Measurements from ENCODE around the gene GPR137B.

GPR137B gene

DNA sequence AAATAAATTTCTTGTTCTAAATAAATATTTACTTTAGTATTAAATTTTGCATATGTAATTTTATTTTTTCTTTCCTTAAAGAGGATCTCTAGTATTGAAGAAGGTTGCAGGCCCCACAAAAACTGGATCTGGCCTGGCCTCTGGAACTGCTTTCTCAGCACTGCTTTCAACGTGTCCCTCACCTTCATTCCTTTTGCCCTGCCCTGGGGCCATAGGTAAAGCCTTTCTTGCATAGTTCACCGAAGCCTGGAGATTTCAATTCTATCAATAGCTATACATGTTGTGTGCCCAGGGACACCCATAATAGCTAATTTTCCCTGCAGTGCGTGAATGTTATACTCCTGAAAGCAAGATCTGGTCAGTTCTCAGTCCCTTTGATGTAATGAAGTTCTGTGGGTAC, 12.0 kb upstream of the GPR137B start:
- Histone ChIP-seq H3K27ac (ENCODE audit: insufficient read depth, low read length, poor library complexity, severe bottlenecking) (no peak overlapping the region), H3K27me3 (replicated peaks; ENCODE audit: control insufficient read depth, insufficient read depth, low read length, poor library complexity, severe bottlenecking) (no peaks in the 10 kb centered on the region), H3K36me3 (ENCODE audit: control insufficient read depth, insufficient read depth, low read length) (no peaks in the 10 kb centered on the region), H3K4me1 (ENCODE audit: control insufficient read depth, insufficient read depth, low read length, poor library complexity, severe bottlenecking) (no peaks in the 10 kb centered on the region), H3K4me3 (ENCODE audit: insufficient read depth, low read depth, low read length, poor library complexity, severe bottlenecking) (no peak overlapping the region), H3K9me3 (ENCODE audit: control insufficient read depth, low read length) (no peaks in the 10 kb centered on the region)
- DNase-seq = no peak

DNA sequence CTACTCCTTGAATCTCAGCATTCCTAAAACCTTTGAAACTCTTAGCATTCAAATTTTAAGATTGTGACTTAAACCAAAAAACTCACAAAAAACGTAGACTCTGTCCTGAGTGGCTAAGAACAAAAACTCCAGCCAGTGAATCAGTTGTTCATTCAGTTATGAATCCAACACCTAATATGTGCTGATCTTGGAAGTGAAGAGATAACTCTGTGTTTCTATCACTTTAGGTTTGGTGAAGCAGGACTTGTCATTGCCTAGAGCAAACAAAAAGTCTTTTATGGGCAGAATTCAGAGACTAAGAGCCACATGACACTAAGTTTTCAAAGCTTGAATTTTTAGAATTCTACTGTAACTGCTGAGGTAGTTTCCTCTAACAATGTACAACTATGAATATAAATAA, 10.4 kb upstream of the GPR137B start:
- no peaks in the 10 kb centered on the region for H3K9me3 ChIP-seq (ENCODE audit: control insufficient read depth, low read length)
- H3K4me1 ChIP-seq (ENCODE audit: control insufficient read depth, insufficient read depth, low read length, poor library complexity, severe bottlenecking) = no peaks in the 10 kb centered on the region
- no peaks in the 10 kb centered on the region for H3K27me3 ChIP-seq (replicated peaks; ENCODE audit: control insufficient read depth, insufficient read depth, low read length, poor library complexity, severe bottlenecking)
- no peaks in the 10 kb centered on the region for H3K36me3 ChIP-seq (ENCODE audit: control insufficient read depth, insufficient read depth, low read length)
- H3K27ac ChIP-seq (ENCODE audit: insufficient read depth, low read length, poor library complexity, severe bottlenecking) = no peak overlapping the region
- no peak overlapping the region for H3K4me3 ChIP-seq (ENCODE audit: insufficient read depth, low read depth, low read length, poor library complexity, severe bottlenecking)
- no peak for DNase-seq

DNA sequence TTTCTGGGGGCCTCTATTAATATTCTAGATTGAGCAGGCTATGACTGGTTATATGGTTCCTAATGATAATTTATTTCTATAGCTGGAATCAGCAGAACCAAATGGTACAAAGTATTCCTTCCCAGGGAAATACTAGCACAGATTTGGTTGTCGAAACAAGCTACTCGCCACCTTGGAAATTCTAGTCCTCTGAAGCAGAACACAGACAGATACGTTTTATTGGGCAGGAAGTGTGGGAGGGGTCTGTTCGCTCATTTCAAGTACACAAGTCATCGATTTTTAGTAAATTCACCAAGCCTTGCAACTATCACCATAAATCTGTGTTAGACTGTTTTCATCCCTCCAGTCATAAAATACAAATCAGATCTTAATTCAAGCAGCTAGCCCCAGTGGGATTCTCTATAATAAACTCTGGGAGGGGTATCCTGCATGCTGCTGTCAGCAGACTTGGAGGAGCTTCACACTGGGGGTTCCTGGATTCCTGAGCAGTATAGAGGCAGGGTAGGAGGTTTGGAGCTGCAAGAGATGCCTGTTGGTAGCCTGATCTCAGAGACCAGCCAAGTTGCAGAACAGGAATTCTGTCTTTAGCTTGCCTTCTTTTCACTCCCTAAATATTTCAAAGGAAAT, 9.8 kb upstream of the GPR137B start:
- DNase-seq = no peak
- Histone ChIP-seq H3K27ac (ENCODE audit: insufficient read depth, low read length, poor library complexity, severe bottlenecking) (no peak overlapping the region), H3K9me3 (ENCODE audit: control insufficient read depth, low read length) (no peaks in the 10 kb centered on the region), H3K27me3 (replicated peaks; ENCODE audit: control insufficient read depth, insufficient read depth, low read length, poor library complexity, severe bottlenecking) (no peaks in the 10 kb centered on the region), H3K4me3 (ENCODE audit: insufficient read depth, low read depth, low read length, poor library complexity, severe bottlenecking) (no peak overlapping the region), H3K4me1 (ENCODE audit: control insufficient read depth, insufficient read depth, low read length, poor library complexity, severe bottlenecking) (no peaks in the 10 kb centered on the region), H3K36me3 (ENCODE audit: control insufficient read depth, insufficient read depth, low read length) (no peaks in the 10 kb centered on the region)

DNA sequence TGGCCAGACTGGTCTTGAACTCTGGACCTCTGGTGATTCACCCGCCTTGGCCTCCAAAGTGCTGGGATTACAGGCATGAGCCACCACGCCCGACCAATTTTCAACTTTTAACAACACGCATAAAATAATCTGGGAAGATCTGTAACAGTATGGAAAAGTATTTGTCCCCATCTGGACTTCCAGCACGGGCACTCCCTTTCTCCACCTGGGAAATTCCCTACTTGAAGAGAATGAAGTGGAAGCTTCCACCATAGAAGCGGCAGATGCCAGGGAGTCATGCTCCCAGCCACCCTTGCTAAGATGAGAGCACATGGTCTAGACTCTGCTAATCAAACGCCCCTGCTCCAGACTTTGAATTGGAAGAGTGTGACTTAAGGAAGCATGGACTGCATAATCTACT, 9.0 kb upstream of the GPR137B start:
- no peaks in the 10 kb centered on the region for H3K27me3 ChIP-seq (replicated peaks; ENCODE audit: control insufficient read depth, insufficient read depth, low read length, poor library complexity, severe bottlenecking)
- no peak for DNase-seq
- no peak overlapping the region for H3K4me3 ChIP-seq (ENCODE audit: insufficient read depth, low read depth, low read length, poor library complexity, severe bottlenecking)
- no peaks in the 10 kb centered on the region for H3K9me3 ChIP-seq (ENCODE audit: control insufficient read depth, low read length)
- H3K36me3 ChIP-seq (ENCODE audit: control insufficient read depth, insufficient read depth, low read length) = no peaks in the 10 kb centered on the region
- H3K27ac ChIP-seq (ENCODE audit: insufficient read depth, low read length, poor library complexity, severe bottlenecking) = no peak overlapping the region
- H3K4me1 ChIP-seq (ENCODE audit: control insufficient read depth, insufficient read depth, low read length, poor library complexity, severe bottlenecking) = no peaks in the 10 kb centered on the region

- no peaks in the 10 kb centered on the region for H3K27me3 ChIP-seq (replicated peaks; ENCODE audit: control insufficient read depth, insufficient read depth, low read length, poor library complexity, severe bottlenecking)
- no peaks in the 10 kb centered on the region for H3K4me1 ChIP-seq (ENCODE audit: control insufficient read depth, insufficient read depth, low read length, poor library complexity, severe bottlenecking)
- H3K4me3 ChIP-seq (ENCODE audit: insufficient read depth, low read depth, low read length, poor library complexity, severe bottlenecking) = no peak overlapping the region
- H3K36me3 ChIP-seq (ENCODE audit: control insufficient read depth, insufficient read depth, low read length) = no peaks in the 10 kb centered on the region
- H3K27ac ChIP-seq (ENCODE audit: insufficient read depth, low read length, poor library complexity, severe bottlenecking) = no peak overlapping the region
- H3K9me3 ChIP-seq (ENCODE audit: control insufficient read depth, low read length) = no peaks in the 10 kb centered on the region
- no peak for DNase-seq
These were observed 8.5 kb upstream of the GPR137B start for GRCh38 chr1:236133802-236134201.

DNA sequence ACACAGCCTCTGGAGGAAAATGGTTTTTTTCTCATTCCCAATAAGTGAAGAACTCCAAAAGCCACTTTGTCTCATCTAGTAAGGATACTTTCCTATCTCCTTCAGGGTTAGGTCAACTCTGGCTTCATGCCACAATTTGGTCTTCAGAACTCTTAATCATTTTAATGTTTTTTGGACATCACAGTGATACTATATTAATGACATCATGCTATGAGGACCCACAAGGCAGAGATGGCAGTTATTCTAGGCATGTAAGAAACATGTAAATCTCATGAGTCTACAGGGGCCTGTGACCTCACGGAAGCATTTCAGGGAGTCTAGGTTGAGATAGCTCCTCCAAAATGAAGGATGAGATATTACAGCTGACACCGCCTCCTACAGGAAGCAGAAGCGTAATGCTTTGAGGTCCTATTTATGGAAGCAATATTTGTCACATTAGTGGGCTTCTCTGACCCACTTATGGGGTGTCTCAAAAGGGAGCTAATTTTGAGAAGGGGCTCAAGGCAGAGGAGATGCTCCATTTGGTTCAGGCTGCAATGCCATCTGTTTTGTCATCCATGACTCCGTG, 5.0 kb upstream of the GPR137B start:
- no peak overlapping the region for H3K4me3 ChIP-seq (ENCODE audit: insufficient read depth, low read depth, low read length, poor library complexity, severe bottlenecking)
- H3K4me1 ChIP-seq (ENCODE audit: control insufficient read depth, insufficient read depth, low read length, poor library complexity, severe bottlenecking) = peaks cover 7% of the 10 kb centered on the region
- H3K27me3 ChIP-seq (replicated peaks; ENCODE audit: control insufficient read depth, insufficient read depth, low read length, poor library complexity, severe bottlenecking) = peaks cover 7% of the 10 kb centered on the region
- H3K36me3 ChIP-seq (ENCODE audit: control insufficient read depth, insufficient read depth, low read length) = no peaks in the 10 kb centered on the region
- no peak overlapping the region for H3K27ac ChIP-seq (ENCODE audit: insufficient read depth, low read length, poor library complexity, severe bottlenecking)
- no peak for DNase-seq
- no peaks in the 10 kb centered on the region for H3K9me3 ChIP-seq (ENCODE audit: control insufficient read depth, low read length)

GRCh38 chr1:236139495-236139894, 2.8 kb upstream of the GPR137B start:
- Histone ChIP-seq H3K27me3 (replicated peaks; ENCODE audit: control insufficient read depth, insufficient read depth, low read length, poor library complexity, severe bottlenecking) (peaks cover 7% of the 10 kb centered on the region), H3K9me3 (ENCODE audit: control insufficient read depth, low read length) (no peaks in the 10 kb centered on the region), H3K36me3 (ENCODE audit: control insufficient read depth, insufficient read depth, low read length) (no peaks in the 10 kb centered on the region), H3K4me3 (ENCODE audit: insufficient read depth, low read depth, low read length, poor library complexity, severe bottlenecking) (no peak overlapping the region), H3K4me1 (ENCODE audit: control insufficient read depth, insufficient read depth, low read length, poor library complexity, severe bottlenecking) (peaks cover 15% of the 10 kb centered on the region), H3K27ac (ENCODE audit: insufficient read depth, low read length, poor library complexity, severe bottlenecking) (no peak overlapping the region)
- DNase-seq = no peak

- Histone ChIP-seq H3K9me3 (ENCODE audit: control insufficient read depth, low read length) (no peaks in the 10 kb centered on the region), H3K27ac (ENCODE audit: insufficient read depth, low read length, poor library complexity, severe bottlenecking) (no peak overlapping the region), H3K4me3 (ENCODE audit: insufficient read depth, low read depth, low read length, poor library complexity, severe bottlenecking) (peak overlapping the region; percentile 61), H3K4me1 (ENCODE audit: control insufficient read depth, insufficient read depth, low read length, poor library complexity, severe bottlenecking) (peaks cover 15% of the 10 kb centered on the region), H3K27me3 (replicated peaks; ENCODE audit: control insufficient read depth, insufficient read depth, low read length, poor library complexity, severe bottlenecking) (peaks cover 7% of the 10 kb centered on the region), H3K36me3 (ENCODE audit: control insufficient read depth, insufficient read depth, low read length) (no peaks in the 10 kb centered on the region)
- DNase-seq = no peak
These were observed 1.5 kb upstream of the GPR137B start for GRCh38 chr1:236140705-236141446.

- peaks cover 15% of the 10 kb centered on the region for H3K4me1 ChIP-seq (ENCODE audit: control insufficient read depth, insufficient read depth, low read length, poor library complexity, severe bottlenecking)
These were observed 689 bp upstream of the GPR137B start for GRCh38 chr1:236141447-236142252.

More at GRCh38 chr1:236141447-236142252, 689 bp upstream of the GPR137B start:
- DNase-seq = no peak
- no peak overlapping the region for H3K27ac ChIP-seq (ENCODE audit: insufficient read depth, low read length, poor library complexity, severe bottlenecking)
- no peaks in the 10 kb centered on the region for H3K36me3 ChIP-seq (ENCODE audit: control insufficient read depth, insufficient read depth, low read length)
- peak overlapping the region; percentile 61 for H3K4me3 ChIP-seq (ENCODE audit: insufficient read depth, low read depth, low read length, poor library complexity, severe bottlenecking)
- no peaks in the 10 kb centered on the region for H3K9me3 ChIP-seq (ENCODE audit: control insufficient read depth, low read length)
- H3K27me3 ChIP-seq (replicated peaks; ENCODE audit: control insufficient read depth, insufficient read depth, low read length, poor library complexity, severe bottlenecking) = peaks cover 7% of the 10 kb centered on the region

All from effector memory CD4-positive, alpha-beta T cell (primary cell).